ENCODE results near the gene KCNAB3. TPM values are rescaled to one million over a fixed set of nuclear protein-coding genes. Genes with fewer than 3 reads are reported as not detected.

KCNAB3 gene
- total RNA-seq, 2 donors from 2014 or later = 8.9 to 14.6 TPM

DNA sequence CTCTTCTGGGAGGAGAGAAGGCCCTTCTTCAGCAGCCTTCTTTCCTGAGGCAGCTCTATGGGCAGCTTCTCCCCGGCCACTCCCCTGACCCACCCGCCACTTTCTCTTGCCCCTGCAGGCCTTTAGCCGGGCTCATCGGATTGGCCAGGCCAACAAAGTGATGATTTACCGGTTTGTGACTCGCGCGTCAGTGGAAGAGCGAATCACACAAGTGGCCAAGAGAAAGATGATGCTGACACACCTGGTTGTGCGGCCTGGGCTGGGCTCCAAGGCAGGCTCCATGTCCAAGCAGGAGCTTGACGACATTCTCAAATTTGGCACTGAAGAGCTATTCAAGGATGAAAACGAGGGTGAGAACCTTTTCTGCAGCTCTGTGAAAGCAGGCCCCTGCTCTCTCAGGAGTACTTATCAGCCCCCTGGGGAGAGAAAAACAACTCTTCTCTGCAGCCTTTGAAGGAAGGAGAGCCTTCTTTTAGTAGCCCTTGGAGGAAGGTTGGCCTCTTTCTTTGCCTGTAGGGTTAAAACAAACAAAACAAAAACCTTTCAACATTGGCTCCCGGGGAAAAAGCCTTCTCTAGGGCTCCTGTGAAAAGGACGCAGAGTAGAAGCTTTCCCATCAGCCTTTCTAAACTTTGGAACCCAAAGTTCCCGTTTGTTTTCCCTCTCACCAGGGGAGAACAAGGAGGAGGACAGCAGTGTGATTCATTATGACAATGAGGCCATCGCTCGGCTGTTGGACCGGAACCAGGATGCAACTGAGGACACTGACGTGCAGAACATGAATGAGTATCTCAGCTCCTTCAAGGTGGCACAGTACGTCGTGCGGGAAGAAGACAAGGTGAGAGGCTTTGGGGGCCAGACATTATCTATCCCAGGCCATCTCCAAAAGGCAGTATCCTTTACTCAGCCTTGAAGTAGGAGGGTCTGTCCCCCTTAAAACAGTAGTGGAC lies 26.2 kb downstream of the KCNAB3 start:
- Mint-ChIP-seq H3K4me1 (ENCODE audit: low read depth in 2 of 2) (no peaks in the 10 kb centered on the region), H3K27me3 (no peaks in the 10 kb centered on the region), H3K36me3 (peaks cover 30% of the 10 kb centered on the region), H3K27ac (no peak overlapping the region), H3K9me3 (no peaks in the 10 kb centered on the region), H3K4me3 (no peak overlapping the region)
- DNase-seq (ENCODE audit: low spot score) (no peak), ATAC-seq (no peak)

- ATAC-seq (no peak), DNase-seq (ENCODE audit: low spot score) (no peak)
- H3K4me3 Mint-ChIP-seq = no peak overlapping the region
- H3K36me3 Mint-ChIP-seq = peaks cover 46% of the 10 kb centered on the region
- peak overlapping the region in 1 of 2 donors; percentile 64 for H3K27ac Mint-ChIP-seq
- peaks cover 0 to 17% of the 10 kb centered on the region in 2 donors for H3K4me1 Mint-ChIP-seq (ENCODE audit: low read depth in 2 of 2)
- H3K27me3 Mint-ChIP-seq = no peaks in the 10 kb centered on the region
- no peaks in the 10 kb centered on the region for H3K9me3 Mint-ChIP-seq
Measured at GRCh38 chr17:7897773-7898172, 31.9 kb downstream of the KCNAB3 start.

- Mint-ChIP-seq H3K4me1 (ENCODE audit: low read depth in 2 of 2) (peaks cover 0 to 17% of the 10 kb centered on the region in 2 donors), H3K27me3 (no peaks in the 10 kb centered on the region), H3K27ac (peak overlapping the region in 1 of 2 donors; percentile 43), H3K36me3 (peaks cover 42% of the 10 kb centered on the region), H3K4me3 (no peak overlapping the region), H3K9me3 (no peaks in the 10 kb centered on the region)
- DNase-seq (ENCODE audit: low spot score) (no peak), ATAC-seq (no peak)
Measured at GRCh38 chr17:7897090-7897489, 32.6 kb downstream of the KCNAB3 start.

GRCh38 chr17:7894866-7895265 lies 34.8 kb downstream of the KCNAB3 start:
- ATAC-seq (no peak), DNase-seq (ENCODE audit: low spot score) (no peak)
- H3K27ac Mint-ChIP-seq = peak overlapping the region in 1 of 2 donors; percentile 26
- H3K4me1 Mint-ChIP-seq (ENCODE audit: low read depth in 2 of 2) = peaks cover 0 to 17% of the 10 kb centered on the region in 2 donors
- no peak overlapping the region for H3K4me3 Mint-ChIP-seq
- no peaks in the 10 kb centered on the region for H3K27me3 Mint-ChIP-seq
- no peaks in the 10 kb centered on the region for H3K9me3 Mint-ChIP-seq
- H3K36me3 Mint-ChIP-seq = peaks cover 47% of the 10 kb centered on the region

DNA sequence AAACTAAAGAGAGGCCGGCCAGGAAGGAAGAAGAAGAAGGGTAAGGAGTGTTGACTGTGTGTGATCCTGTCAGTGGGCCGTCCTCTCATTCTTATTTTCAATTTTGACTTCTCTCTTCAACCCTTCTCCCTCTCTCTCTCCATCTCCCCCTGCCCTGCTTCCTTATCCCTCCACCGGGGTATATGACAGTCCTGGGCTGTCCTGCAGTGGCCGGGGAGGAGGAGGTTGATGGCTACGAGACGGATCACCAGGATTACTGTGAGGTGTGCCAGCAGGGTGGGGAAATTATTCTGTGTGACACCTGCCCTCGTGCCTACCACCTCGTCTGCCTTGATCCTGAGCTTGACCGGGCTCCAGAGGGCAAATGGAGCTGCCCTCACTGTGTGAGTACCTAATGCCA lies 35.4 kb downstream of the KCNAB3 start:
- no peaks in the 10 kb centered on the region for H3K27me3 Mint-ChIP-seq

DNA sequence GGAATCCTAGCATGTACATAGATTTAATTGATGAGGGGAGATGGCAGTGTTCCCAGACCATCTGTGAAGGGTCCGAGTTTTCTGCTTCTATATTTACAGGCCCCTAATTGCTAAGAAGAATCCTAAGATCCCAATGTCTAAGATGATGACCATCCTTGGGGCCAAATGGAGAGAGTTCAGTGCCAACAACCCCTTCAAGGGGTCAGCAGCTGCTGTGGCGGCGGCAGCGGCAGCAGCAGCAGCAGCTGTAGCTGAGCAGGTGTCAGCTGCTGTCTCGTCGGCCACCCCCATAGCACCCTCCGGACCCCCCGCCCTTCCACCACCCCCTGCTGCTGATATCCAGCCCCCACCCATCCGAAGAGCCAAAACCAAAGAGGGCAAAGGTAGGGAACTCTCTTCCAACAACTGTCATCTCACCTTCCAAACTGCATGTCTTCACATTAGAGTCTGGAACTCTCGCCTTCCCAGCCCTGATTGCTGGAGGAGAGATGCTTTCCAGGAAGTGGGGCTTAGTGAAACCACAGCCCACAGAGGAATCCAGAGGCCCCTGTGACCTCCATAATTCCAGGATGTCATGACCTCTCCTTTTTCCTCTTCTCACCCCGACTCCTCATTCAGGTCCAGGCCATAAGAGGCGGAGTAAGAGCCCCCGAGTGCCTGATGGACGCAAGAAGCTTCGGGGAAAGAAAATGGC lies 36.3 kb downstream of the KCNAB3 start:
- Mint-ChIP-seq H3K9me3 (no peaks in the 10 kb centered on the region), H3K36me3 (peaks cover 36% of the 10 kb centered on the region), H3K4me1 (ENCODE audit: low read depth in 2 of 2) (peaks cover 0 to 17% of the 10 kb centered on the region in 2 donors), H3K27me3 (no peaks in the 10 kb centered on the region), H3K27ac (peak overlapping the region in 1 of 2 donors; percentile 56), H3K4me3 (no peak overlapping the region)
- DNase-seq (ENCODE audit: low spot score) (no peak), ATAC-seq (no peak)

More for the DNA sequence above, 35.4 kb downstream of the KCNAB3 start:
- Mint-ChIP-seq H3K36me3 (peaks cover 42% of the 10 kb centered on the region), H3K4me1 (ENCODE audit: low read depth in 2 of 2) (peaks cover 0 to 17% of the 10 kb centered on the region in 2 donors), H3K4me3 (no peak overlapping the region), H3K27ac (peak overlapping the region in 1 of 2 donors; percentile 26), H3K9me3 (no peaks in the 10 kb centered on the region)
- no peak for ATAC-seq
- DNase-seq (ENCODE audit: low spot score) = no peak

GRCh38 chr17:7889166-7889955 lies 40.3 kb downstream of the KCNAB3 start:
- no peak overlapping the region for H3K4me3 Mint-ChIP-seq
- H3K4me1 Mint-ChIP-seq (ENCODE audit: low read depth in 2 of 2) = peaks cover 0 to 6% of the 10 kb centered on the region in 2 donors
- no peak for ATAC-seq
- no peak overlapping the region for H3K27ac Mint-ChIP-seq
- H3K36me3 Mint-ChIP-seq = peaks cover 6% of the 10 kb centered on the region
- no peak for DNase-seq (ENCODE audit: low spot score)
- no peaks in the 10 kb centered on the region for H3K27me3 Mint-ChIP-seq
- H3K9me3 Mint-ChIP-seq = no peaks in the 10 kb centered on the region

DNA sequence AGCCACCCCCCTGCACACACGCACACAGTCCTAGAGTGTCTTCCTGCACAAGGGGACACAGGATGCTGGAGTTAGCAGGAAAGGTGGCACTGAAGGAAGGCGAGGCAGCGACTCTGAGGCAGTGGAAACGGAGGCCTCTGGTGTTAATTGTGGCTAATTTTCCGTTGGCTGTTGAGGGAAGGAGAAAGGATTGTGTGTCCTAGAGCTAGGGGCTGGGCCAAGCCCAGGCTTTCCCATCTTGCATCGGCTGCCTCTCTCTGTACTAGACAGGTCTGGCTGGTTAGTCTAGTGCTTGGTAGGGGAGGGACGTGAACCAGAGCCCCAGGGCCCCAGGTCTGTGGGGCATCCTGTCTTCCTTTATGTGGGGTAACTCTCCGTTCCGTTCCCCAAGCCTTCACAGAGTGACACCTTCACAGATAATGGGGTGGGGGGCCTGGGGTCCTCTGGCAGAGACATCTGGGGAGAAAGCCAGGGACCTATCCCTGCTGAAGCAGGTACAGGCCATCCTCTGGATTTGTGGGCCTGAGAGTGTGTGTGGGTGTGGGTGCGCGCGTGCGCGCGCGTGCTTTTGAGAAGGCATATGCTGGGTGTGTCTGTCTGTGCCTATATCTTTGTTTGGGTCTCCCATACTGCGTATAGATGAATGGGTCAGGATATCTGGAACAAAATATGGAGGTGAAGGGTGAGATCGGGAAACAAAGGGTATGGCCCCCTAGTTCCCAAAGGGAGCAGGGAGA lies 41.3 kb downstream of the KCNAB3 start, which contains the start of gene CHD3:
TSS of gene CHD3 (plus strand) at position 606 of the 737 bp plus-strand sequence. CDS start 212 bp downstream, outside the sequence.
- DNase-seq (ENCODE audit: low spot score) (no peak), ATAC-seq (no peak)
- Mint-ChIP-seq H3K4me3 (no peak within 1 kb of the TSS), H3K4me1 (ENCODE audit: low read depth in 2 of 2) (peaks cover 0 to 6% of the 10 kb centered on the region in 2 donors), H3K9me3 (no peaks in the 10 kb centered on the region), H3K27ac (no peak within 1 kb of the TSS), H3K36me3 (peaks cover 6% of the 10 kb centered on the region), H3K27me3 (no peaks in the 10 kb centered on the region)

DNA sequence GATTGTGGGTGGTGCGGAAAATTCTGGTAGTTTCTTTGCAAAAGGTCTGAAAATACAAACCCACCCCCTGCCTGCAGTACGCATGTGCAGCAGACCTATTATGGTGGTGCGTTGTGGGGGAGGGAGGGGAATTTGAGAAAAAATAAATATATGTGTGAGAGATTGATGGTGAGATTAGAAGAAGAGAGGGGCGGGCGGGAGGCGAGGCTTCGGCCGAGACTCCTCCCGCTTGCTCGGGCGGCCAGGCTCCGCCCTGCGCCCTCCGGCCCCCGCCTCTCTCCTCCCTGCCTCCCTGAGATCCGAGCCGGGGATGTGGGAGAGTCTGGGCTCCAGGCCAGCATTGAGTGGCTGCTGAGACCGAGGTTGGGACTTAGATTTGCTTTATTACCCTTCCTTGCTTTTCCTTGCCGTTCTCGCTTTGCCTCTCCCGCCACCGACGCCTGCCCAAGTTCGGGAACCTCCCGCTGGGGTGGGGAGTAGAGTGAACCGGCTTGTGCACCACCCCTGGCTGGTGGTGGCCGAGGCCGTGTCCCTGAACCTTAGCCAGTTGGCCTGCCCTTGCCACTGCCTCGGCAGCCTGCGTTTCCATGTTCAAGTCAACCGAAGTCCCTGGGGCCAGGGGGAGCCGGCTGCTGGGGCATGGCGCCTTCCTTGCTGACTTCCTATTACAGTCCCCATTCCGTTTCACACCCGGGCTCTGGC lies 42.0 kb downstream of the KCNAB3 start:
- Mint-ChIP-seq H3K36me3 (peaks cover 6% of the 10 kb centered on the region), H3K27ac (no peak overlapping the region)

DNA sequence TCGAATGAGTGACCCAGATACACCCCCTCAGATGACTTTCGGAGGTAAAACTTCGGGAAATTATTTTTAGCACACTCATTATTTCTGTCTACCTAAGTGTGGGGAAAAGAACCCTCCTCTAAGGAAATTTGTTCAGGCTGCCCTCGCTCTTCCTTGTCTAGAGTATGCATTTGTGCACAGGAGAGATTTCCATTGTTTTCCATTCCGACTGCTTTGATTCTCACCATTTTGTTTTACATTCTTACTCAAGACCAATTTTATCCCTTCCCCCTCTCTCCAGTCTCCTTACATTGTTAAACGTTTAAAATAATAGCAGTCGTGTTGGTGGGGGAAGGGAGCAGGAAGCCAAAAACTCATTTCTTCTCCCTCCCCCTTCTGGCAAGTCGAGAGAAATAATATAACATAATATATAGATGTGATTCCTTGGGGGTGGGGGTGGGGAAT lies 42.6 kb downstream of the KCNAB3 start:
- Mint-ChIP-seq H3K4me3 (no peak overlapping the region), H3K9me3 (no peaks in the 10 kb centered on the region), H3K27me3 (no peaks in the 10 kb centered on the region), H3K4me1 (ENCODE audit: low read depth in 2 of 2) (peaks cover 0 to 6% of the 10 kb centered on the region in 2 donors), H3K27ac (no peak overlapping the region), H3K36me3 (peaks cover 6% of the 10 kb centered on the region)
- ATAC-seq (no peak), DNase-seq (ENCODE audit: low spot score) (no peak)

More for the DNA sequence above, 42.0 kb downstream of the KCNAB3 start:
- Mint-ChIP-seq H3K9me3 (no peaks in the 10 kb centered on the region), H3K4me3 (no peak overlapping the region), H3K27me3 (no peaks in the 10 kb centered on the region), H3K4me1 (ENCODE audit: low read depth in 2 of 2) (peaks cover 0 to 6% of the 10 kb centered on the region in 2 donors)
- ATAC-seq (peak; percentile 87 to 88), DNase-seq (ENCODE audit: low spot score) (peak; percentile 85)

DNA sequence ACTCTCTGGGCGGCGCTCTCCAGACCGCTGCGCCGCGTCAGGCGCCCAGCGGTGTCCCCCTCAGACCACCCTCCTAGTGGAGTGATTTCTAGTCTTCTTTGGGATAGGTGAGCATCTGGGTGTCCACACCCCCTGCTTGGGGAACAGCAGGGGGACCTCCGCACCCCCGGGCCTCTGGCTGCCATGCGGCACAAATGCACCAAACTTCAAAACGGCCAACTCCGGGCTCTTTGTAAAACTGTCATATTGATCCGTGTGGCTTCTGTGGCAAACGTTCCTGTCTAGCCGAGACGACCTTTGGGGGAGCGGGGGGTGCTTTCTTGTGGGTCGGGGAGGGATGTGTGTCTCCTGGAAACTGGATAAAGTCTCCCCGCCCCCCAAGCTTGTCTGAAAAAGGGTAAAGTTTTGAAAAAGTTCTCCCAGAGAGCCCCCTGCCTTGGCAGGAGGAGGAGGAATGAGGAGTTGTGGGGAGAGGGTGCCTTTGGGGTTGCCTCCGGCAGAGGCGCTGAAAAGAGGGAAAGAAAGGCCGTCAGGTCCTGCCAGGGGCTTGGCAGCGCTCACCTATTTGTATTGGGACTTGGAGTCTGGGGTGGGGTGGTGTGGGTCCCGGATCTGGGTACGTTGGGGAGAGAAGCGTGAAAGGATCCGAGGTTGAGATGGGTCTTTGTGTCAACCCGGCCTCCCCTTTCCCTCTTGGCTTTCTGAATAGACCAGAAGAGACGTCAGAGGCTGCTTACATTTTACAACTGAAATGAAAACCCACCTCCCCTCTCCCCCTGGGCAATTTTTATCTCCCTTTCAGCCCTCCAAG lies 43.2 kb downstream of the KCNAB3 start:
- Mint-ChIP-seq H3K36me3 (peaks cover 6% of the 10 kb centered on the region), H3K4me1 (ENCODE audit: low read depth in 2 of 2) (peaks cover 0 to 6% of the 10 kb centered on the region in 2 donors), H3K9me3 (no peaks in the 10 kb centered on the region), H3K27me3 (no peaks in the 10 kb centered on the region), H3K4me3 (no peak overlapping the region), H3K27ac (no peak overlapping the region)
- DNase-seq (ENCODE audit: low spot score) (no peak), ATAC-seq (peak in 1 of 2 donors; percentile 22)
